Measurements from ENCODE around the gene CLK2. TPM values are rescaled to one million over a fixed set of nuclear protein-coding genes. Genes with fewer than 3 reads are reported as not detected.
A peak's percentile ranks its signal among the peaks of the same experiment; 100 is the strongest.

The CLK2 gene
- total and polyA plus RNA-seq, 2 of the 13 experiments (the other 11 are each of a cell fraction or from before 2014, with no cell fraction given): 20.1 to 73.5 TPM

GRCh38 chr1:155319536-155319935, 46.2 kb upstream of the CLK2 start (continued):
- TF ChIP-seq ZHX2 (IDR thresholded peaks at IDR 0.05; ENCODE audit: low read depth) (no peak), ZHX2 (CRISPR knock-in tag; IDR thresholded peaks at IDR 0.05; ENCODE audit: borderline replicate concordance) (no peak), ZNF878 (CRISPR knock-in tag; IDR thresholded peaks at IDR 0.05) (no peak), GPN1 (CRISPR knock-in tag; IDR thresholded peaks at IDR 0.05; ENCODE audit: borderline replicate concordance) (no peak)

GRCh38 chr1:155318082-155318481, 44.8 kb upstream of the CLK2 start:
- POLR2A ChIA-PET: interaction anchor here (0.8 to 2.4 kb wide), 3 partner anchors 10 to 57 kb away, joined by 3 to 10 read pairs (median 3); partner anchors contain the start of genes CLK2 and FDPS
- BruUV-seq (replicated peaks): no TSS peak
- in situ Hi-C loops (cut with HindIII; ENCODE audit: extremely low pct_ligation_motif_present, low pct_unique_long_range_greater_than_20kb) (loop anchor here (5.0 kb wide), 1 partner anchor 41 kb away; the partner anchor contains the start of gene HCN3), intact Hi-C loops (cut with micrococcal nuclease; ENCODE audit: unreplicated experiment) (no loop called here)
- FAIRE-seq: no peak
- H3K27me3 ChIP-seq (ENCODE audit: control insufficient read depth in 1 of 2, insufficient read depth in 2 of 2, low read length in 2 of 2): no peaks in the 10 kb centered on the region
- WGBS (ENCODE audit: low lambda C conversion rate): 99% methylated on average over 9 of the region's 9 CpGs
- TF ChIP-seq ZNF329 (CRISPR knock-in tag; IDR thresholded peaks at IDR 0.05; ENCODE audit: low read depth): 0 out of 2 replicates have a peak, but pooled peaks have one; percentile 60
- no peak for TF ChIP-seq ZNF784 (CRISPR knock-in tag; IDR thresholded peaks at IDR 0.05; ENCODE audit: borderline replicate concordance)
- TF ChIP-seq GMEB2 (CRISPR knock-in tag; IDR thresholded peaks at IDR 0.05; ENCODE audit: low read depth): no peak
- TF ChIP-seq RORA (CRISPR knock-in tag; IDR thresholded peaks at IDR 0.05): no peak
- H3K4me1 ChIP-seq (ENCODE audit: insufficient read depth, low read length): peaks cover 50% of the 10 kb centered on the region
- peaks cover 13% of the 10 kb centered on the region for H4K20me1 ChIP-seq (ENCODE audit: insufficient read depth, low read length)
- ATAC-seq: no peak
- H3K79me2 ChIP-seq (ENCODE audit: insufficient read depth, low read length): peaks cover 5% of the 10 kb centered on the region
- CTCF ChIA-PET (ENCODE audit: low intra/inter-chr PET ratio, low total read pairs): no interaction called here
- H2AFZ ChIP-seq (ENCODE audit: low read length): no peak overlapping the region
- DNase-seq (ENCODE audit: low spot score): no peak
- no peak overlapping the region for H3K4me2 ChIP-seq (ENCODE audit: low read depth, low read length)
- no peaks in the 10 kb centered on the region for H3K9me3 ChIP-seq (ENCODE audit: low read length)
- no peak overlapping the region for H3K9ac ChIP-seq (ENCODE audit: insufficient read depth, low read depth, low read length)
- H3K27ac ChIP-seq (ENCODE audit: extremely low read length, insufficient read depth, low read length): no peak overlapping the region
- no peak overlapping the region for H3K4me3 ChIP-seq (replicated peaks in 1 of 3; ENCODE audit: insufficient read depth in 1 of 3, low read depth in 2 of 3, low read length in 3 of 3)
- H3K36me3 ChIP-seq (replicated peaks in 1 of 2; ENCODE audit: control insufficient read depth in 1 of 2, insufficient read depth in 2 of 2, low read length in 2 of 2): peaks cover 9 to 37% of the 10 kb centered on the region in 2 experiments; a peak in 4 of 5 replicates

All from HepG2 (cell line).